Colonic mucosa (tissue), 4 donors: ENCODE results near the gene CDHR2. TPM values are rescaled to one million over a fixed set of nuclear protein-coding genes. Genes with fewer than 3 reads are reported as not detected.

Experiments
- DNase-seq: peaks from one replicate; pipeline ENCODE4 v3.0.0-alpha.2; 2020
- H3K27ac ChIP-seq: fragments of 200-600 bp; one replicate; pipeline ENCODE4 v1.8.0; 2021
- H3K27me3 ChIP-seq: fragments of 200-600 bp; one replicate; pipeline ENCODE4 v1.8.0; 2021
- H3K36me3 ChIP-seq: fragments of 200-600 bp; one replicate; pipeline ENCODE4 v1.8.0; 2021
- H3K4me1 ChIP-seq: fragments of 200-600 bp; one replicate; pipeline ENCODE4 v1.8.0; 2021; ENCODE audit warnings: mild to moderate bottlenecking
- H3K4me3 ChIP-seq: fragments of 200-600 bp; one replicate; pipeline ENCODE4 v1.8.0; 2021
- H3K9ac ChIP-seq, 2 donors: one replicate each; pipeline ENCODE4 v1.7.0; 2013; ENCODE audit warnings: control low read depth in 2 of 2, low read depth in 2 of 2, low read length in 2 of 2
- H3K9me3 ChIP-seq: fragments of 200-600 bp; one replicate; pipeline ENCODE4 v1.8.0; 2021
- intact Hi-C: fragments of 100-400 bp; cut with DNase I; formaldehyde crosslinking; loops from one replicate; pipeline ENCODE4 v1.14.1; 2022
- total RNA-seq, 2 donors: library from RNA; stranded (reverse); fragmentation: NEBNext Ultra II Directional in 1 of 2; extraction: Animal tissue kit (Norgen Biotek cat#: 25700) in 1 of 2; gene quantifications; one replicate each; pipeline ENCODE4 v1.2.1, GENCODE V29; 2021
- TF ChIP-seq, protein P1 (sequence below): fragments of 200-600 bp; IDR thresholded peaks from one replicate; pipeline ENCODE4 v1.8.0; 2022; ENCODE audit warnings: antibody characterized with exemption, mild to moderate bottlenecking
- donor health status: healthy.
- donor health status: DM: no; HTN: no; CAD: no.
- donor health status: DM: no; HTN: no; CAD: no.

Gene CDHR2
- total RNA-seq, 2 donors from 2014 or later: 42.8 to 60.2 TPM

DNA sequence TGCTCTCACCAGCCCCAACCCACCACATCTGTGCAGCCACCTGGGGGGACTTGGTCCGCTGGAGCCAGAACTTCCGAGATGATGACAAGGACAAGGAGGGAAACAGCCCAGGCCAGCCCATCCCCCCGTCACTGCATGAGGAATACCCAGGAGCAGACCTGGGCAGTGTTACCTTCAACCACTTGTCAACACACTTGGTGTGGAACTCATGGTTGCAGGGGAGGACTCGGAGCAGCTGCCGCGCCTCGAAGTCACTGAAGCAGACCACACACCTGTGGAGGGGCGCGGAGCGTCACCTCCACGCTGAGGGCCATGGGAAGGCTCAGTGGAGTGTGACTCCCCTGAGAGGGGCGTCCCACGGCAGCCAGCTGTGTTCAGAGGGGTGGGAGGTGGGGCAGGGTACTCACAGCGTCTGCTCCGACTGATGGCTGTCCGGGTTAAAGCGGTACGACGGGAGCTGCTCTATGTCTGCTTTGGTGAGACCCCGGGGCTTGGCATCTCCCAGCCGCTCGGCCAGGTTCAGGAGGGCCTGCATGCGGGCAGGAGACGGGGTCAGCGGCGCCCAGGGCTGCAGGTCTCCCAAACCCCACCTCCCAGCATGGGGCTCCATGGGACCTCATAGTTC lies 19.9 kb upstream of the CDHR2 start:
- Histone ChIP-seq H3K4me1 (peaks cover 14% of the 10 kb centered on the region), H3K36me3 (peaks cover 12% of the 10 kb centered on the region), H3K9ac (no peak overlapping the region), H3K27ac (no peak overlapping the region), H3K27me3 (no peaks in the 10 kb centered on the region), H3K9me3 (no peaks in the 10 kb centered on the region), H3K4me3 (no peak overlapping the region)
- intact Hi-C loops: no loop called here
- no peak for DNase-seq
- TF ChIP-seq, protein P1, sequence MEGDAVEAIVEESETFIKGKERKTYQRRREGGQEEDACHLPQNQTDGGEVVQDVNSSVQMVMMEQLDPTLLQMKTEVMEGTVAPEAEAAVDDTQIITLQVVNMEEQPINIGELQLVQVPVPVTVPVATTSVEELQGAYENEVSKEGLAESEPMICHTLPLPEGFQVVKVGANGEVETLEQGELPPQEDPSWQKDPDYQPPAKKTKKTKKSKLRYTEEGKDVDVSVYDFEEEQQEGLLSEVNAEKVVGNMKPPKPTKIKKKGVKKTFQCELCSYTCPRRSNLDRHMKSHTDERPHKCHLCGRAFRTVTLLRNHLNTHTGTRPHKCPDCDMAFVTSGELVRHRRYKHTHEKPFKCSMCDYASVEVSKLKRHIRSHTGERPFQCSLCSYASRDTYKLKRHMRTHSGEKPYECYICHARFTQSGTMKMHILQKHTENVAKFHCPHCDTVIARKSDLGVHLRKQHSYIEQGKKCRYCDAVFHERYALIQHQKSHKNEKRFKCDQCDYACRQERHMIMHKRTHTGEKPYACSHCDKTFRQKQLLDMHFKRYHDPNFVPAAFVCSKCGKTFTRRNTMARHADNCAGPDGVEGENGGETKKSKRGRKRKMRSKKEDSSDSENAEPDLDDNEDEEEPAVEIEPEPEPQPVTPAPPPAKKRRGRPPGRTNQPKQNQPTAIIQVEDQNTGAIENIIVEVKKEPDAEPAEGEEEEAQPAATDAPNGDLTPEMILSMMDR: no peak

DNA sequence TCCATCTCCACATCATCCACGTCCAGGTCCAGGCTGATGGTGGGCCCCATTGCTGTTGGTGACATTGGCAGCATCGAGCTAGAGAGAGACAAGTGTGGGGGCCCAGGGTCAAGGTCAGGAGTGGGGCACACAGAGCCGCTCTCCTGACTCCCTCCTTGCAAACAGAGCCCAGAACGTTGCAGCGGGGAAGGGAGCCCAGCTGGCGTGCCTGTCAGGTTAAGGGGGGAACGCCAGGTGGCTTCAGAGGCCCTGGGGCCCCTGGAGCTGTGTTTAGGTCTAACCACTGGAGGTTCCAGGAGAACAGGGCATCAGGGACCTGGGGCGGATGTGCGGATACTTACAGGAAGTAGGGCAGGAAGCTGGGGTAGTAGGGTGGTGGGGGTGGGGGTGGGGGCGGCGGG lies 19.4 kb upstream of the CDHR2 start:
- H3K4me3 ChIP-seq: no peak overlapping the region
- no peak overlapping the region for H3K9ac ChIP-seq
- no peaks in the 10 kb centered on the region for H3K27me3 ChIP-seq
- no peak for DNase-seq
- H3K4me1 ChIP-seq: peaks cover 19% of the 10 kb centered on the region
- TF ChIP-seq, protein P1: no peak
- H3K27ac ChIP-seq: no peak overlapping the region
- intact Hi-C loops: loop anchor here (10.0 kb wide), 1 partner anchor 115 kb away; the partner anchor contains the start of gene CLTB
- no peaks in the 10 kb centered on the region for H3K9me3 ChIP-seq
- H3K36me3 ChIP-seq: peaks cover 12% of the 10 kb centered on the region

DNA sequence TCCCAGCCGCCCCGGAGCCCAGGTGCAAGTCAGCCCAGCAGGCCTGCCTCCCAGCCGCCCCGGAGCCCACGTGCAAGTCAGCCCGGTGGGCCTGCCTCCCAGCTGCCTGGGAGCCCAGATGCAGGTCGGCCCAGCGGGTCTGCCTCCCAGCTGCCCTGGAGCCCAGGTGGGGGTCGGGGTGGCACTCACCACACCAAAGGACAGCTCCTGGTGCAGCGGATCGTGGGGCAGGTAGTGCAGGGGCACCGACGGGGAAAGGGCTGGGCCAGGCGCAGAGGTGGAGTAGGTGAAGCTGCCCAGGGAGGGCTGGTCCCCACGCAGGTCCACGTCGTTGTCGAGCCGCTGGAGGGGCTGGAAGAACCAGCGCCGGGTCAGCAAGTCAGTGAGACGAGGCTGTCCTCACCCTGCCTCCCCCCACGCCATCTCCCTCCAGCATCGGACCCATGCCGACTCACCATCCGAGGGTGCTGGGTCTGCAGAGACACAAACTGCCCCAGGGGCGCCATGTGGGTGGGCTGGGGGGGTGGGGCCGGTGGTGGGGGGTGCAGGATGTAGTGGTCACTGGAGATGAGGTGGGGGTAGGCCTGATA lies 18.7 kb upstream of the CDHR2 start:
- no peak overlapping the region for H3K9ac ChIP-seq
- peaks cover 12% of the 10 kb centered on the region for H3K36me3 ChIP-seq
- no peak for DNase-seq
- peaks cover 22% of the 10 kb centered on the region for H3K4me1 ChIP-seq
- no peak overlapping the region for H3K27ac ChIP-seq
- H3K9me3 ChIP-seq: no peaks in the 10 kb centered on the region
- no peaks in the 10 kb centered on the region for H3K27me3 ChIP-seq
- intact Hi-C loops: loop anchor here (10.0 kb wide), 1 partner anchor 116 kb away; the partner anchor contains the start of gene CLTB
- no peak overlapping the region for H3K4me3 ChIP-seq
- TF ChIP-seq, protein P1: no peak

DNA sequence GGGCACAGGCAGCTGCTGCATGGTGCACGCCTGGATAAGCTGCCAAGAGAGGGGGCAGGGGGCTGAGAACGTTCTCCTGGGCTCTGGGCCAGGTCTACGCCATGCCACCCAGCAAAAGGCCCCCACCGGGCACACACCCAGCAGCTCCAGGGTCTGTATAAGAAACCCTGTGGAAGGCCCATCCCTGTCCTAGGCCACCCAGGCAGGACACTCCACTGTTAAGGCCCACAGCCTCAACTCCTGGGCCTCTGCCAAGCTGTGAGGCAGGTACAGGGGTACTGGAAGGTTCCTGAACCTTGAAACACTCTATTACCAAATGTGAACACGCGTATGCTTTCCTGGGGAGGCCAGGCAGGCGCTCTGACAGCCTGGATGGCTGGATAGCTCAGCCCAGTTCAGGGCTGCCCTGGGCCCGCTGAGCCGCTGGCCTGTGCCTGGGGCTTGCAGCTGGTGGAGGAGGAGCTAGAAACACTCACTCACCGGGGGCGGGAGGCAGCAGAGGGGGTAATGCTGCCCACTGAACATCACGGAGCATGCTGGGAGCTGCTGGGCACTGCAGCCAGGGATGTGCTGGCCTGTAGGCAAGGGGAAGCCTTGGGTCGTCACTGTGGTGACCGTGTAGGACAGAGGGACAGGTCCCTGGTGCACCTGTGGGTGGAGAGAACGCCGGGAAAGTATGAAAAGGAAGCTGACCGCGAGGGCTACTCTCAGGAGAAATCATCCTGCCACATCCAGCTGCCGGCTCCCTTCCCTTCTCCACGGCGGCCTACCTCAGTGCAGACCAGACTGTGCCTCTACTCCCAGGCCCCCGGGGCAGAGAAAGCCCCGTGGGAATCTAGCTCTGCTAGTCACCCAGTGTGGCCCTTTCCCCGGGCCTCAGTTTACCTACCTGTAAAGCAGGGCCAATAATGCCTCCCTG lies 17.9 kb upstream of the CDHR2 start:
- no peak overlapping the region for H3K4me3 ChIP-seq
- H3K27me3 ChIP-seq: no peaks in the 10 kb centered on the region
- peaks cover 22% of the 10 kb centered on the region for H3K4me1 ChIP-seq
- TF ChIP-seq, protein P1: no peak
- intact Hi-C loops: loop anchor here (10.0 kb wide), 1 partner anchor 116 kb away; the partner anchor contains the start of gene CLTB
- no peak for DNase-seq
- peaks cover 12% of the 10 kb centered on the region for H3K36me3 ChIP-seq
- H3K9me3 ChIP-seq: no peaks in the 10 kb centered on the region
- no peak overlapping the region for H3K27ac ChIP-seq
- H3K9ac ChIP-seq: no peak overlapping the region

DNA sequence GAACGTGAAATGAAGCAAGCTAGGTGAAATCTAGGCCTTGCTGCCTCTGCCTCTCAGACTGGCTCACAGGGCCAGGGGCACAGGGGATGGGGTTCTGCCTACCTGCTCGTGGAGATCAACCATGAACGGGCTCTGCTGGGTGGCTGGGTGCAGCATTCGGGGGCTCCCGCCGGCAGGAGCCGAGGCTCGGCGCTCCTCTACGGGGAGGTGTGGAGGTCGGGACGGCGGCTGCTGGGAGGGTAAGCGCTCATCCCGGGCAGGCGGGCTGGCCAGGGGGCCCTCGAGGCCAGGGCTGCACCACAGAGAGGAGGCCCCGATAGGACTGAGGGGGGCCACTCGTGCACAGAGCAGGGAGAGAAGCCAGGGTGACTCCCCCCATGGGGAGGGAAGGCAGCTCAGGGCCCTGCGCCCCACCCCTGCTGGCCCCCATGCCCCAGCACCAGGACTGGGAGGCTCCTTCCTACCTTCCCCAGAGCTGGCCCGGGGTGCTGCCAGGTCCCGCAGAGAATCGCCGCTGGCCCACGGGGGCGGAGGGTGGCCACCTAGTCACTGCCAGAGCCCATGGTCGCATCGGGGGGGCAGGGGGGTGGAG lies 17.1 kb upstream of the CDHR2 start:
- DNase-seq: no peak
- TF ChIP-seq, protein P1: no peak
- Histone ChIP-seq H3K9ac (no peak overlapping the region), H3K4me1 (peaks cover 22% of the 10 kb centered on the region), H3K27ac (no peak overlapping the region), H3K36me3 (peaks cover 12% of the 10 kb centered on the region), H3K4me3 (no peak overlapping the region), H3K27me3 (no peaks in the 10 kb centered on the region), H3K9me3 (no peaks in the 10 kb centered on the region)
- intact Hi-C loops: loop anchor here (10.0 kb wide), 1 partner anchor 117 kb away; the partner anchor contains the start of gene CLTB
